Ishikawa (cell line): ENCODE measurements around the gene ADGRD2.

Source experiments
- CEBPB ChIP-seq: IDR thresholded peaks from 2 replicates; pipeline ENCODE4 v1.6.1; 2012
- CREB1 ChIP-seq: IDR thresholded peaks from 2 replicates; pipeline ENCODE4 v1.6.1; 2012; ENCODE audit warnings: low read depth
- EGR1 ChIP-seq: IDR thresholded peaks from 2 replicates; pipeline ENCODE4 v1.6.1; 2012
- EP300 ChIP-seq: IDR thresholded peaks from 2 replicates; pipeline ENCODE4 v1.6.1; 2012; ENCODE audit warnings: borderline replicate concordance
- FOXM1 ChIP-seq: IDR thresholded peaks from 2 replicates; pipeline ENCODE4 v1.6.1; 2012; ENCODE audit warnings: low read depth, borderline replicate concordance
- NFIC ChIP-seq: IDR thresholded peaks from 2 replicates; pipeline ENCODE4 v1.6.1; 2012
- RAD21 ChIP-seq: IDR thresholded peaks from 2 replicates; pipeline ENCODE4 v1.6.1; 2012; ENCODE audit warnings: low read depth
- TAF1 ChIP-seq: IDR thresholded peaks from 2 replicates; pipeline ENCODE4 v1.6.1; 2012; ENCODE audit warnings: low read depth, mild to moderate bottlenecking
- TCF12 ChIP-seq: IDR thresholded peaks from 2 replicates; pipeline ENCODE4 v1.6.1; 2012; ENCODE audit warnings: low read depth
- TEAD4 ChIP-seq: IDR thresholded peaks from 2 replicates; pipeline ENCODE4 v1.6.1; 2012
- YY1 ChIP-seq: IDR thresholded peaks from 2 replicates; pipeline ENCODE4 v1.6.1; 2012; ENCODE audit warnings: low read depth
- ZBTB7A ChIP-seq: IDR thresholded peaks from 2 replicates; pipeline ENCODE4 v1.6.1; 2012; ENCODE audit warnings: low read depth
- TF ChIP-seq, protein P1 (sequence below): IDR thresholded peaks from 2 replicates; pipeline ENCODE4 v1.6.1; 2012
- TF ChIP-seq, protein P2 (sequence below): IDR thresholded peaks from 2 replicates; pipeline ENCODE4 v1.6.1; 2012; ENCODE audit warnings: low read depth, mild to moderate bottlenecking
- TF ChIP-seq, protein P3 (sequence below): IDR thresholded peaks from 2 replicates; pipeline ENCODE4 v1.6.1; 2012

ADGRD2 gene

DNA sequence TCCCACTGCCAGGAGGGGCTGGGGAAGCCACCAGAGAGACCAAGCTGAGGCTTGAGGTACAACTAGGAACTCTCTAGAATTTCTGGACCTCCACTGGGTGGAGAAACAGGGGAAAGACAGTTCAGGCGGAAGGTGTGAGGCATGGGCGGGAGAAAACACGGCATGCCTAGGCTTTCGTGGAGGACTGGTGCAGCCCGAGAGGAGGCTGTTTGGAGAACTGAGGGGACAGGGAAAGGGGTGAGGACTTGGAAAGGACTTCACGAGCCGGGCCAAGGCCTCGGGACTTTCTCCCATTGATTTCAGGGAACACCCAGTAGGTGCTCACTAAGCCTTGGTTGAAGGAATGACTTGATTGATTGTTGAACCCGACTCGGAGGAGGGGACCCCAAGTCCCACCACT, 9.5 kb upstream of the ADGRD2 start:
- TF ChIP-seq YY1 (no peak), NFIC (no peak), RAD21 (no peak)
- TF ChIP-seq, protein P1, sequence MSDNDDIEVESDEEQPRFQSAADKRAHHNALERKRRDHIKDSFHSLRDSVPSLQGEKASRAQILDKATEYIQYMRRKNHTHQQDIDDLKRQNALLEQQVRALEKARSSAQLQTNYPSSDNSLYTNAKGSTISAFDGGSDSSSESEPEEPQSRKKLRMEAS = no peak

DNA sequence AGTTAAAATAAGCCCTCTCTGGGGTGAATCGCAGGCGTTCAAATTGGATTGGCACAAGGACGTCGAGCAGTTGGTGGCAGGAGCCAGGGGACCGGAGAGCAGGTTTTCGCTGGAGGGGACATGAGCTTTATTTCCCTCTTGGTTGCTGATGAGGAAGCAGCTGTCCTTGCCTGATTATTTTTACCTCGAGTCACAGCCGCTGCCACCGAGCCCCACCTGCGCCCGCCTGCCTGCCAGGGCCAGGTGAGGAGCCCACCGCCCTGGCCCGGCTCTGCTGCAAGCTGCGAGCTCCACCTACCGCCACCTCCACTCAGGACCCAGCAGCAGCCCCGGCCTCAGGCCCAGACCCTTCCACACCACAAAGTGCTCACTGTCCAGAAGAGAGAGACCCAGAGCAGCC, 9.0 kb upstream of the ADGRD2 start:
- TF ChIP-seq ZBTB7A (no peak), NFIC (no peak), EGR1 (no peak), CEBPB (no peak), CREB1 (no peak), FOXM1 (no peak), TCF12 (no peak), EP300 (no peak), YY1 (no peak), TAF1 (no peak), TEAD4 (no peak), RAD21 (no peak)
- TF ChIP-seq, protein P2, sequence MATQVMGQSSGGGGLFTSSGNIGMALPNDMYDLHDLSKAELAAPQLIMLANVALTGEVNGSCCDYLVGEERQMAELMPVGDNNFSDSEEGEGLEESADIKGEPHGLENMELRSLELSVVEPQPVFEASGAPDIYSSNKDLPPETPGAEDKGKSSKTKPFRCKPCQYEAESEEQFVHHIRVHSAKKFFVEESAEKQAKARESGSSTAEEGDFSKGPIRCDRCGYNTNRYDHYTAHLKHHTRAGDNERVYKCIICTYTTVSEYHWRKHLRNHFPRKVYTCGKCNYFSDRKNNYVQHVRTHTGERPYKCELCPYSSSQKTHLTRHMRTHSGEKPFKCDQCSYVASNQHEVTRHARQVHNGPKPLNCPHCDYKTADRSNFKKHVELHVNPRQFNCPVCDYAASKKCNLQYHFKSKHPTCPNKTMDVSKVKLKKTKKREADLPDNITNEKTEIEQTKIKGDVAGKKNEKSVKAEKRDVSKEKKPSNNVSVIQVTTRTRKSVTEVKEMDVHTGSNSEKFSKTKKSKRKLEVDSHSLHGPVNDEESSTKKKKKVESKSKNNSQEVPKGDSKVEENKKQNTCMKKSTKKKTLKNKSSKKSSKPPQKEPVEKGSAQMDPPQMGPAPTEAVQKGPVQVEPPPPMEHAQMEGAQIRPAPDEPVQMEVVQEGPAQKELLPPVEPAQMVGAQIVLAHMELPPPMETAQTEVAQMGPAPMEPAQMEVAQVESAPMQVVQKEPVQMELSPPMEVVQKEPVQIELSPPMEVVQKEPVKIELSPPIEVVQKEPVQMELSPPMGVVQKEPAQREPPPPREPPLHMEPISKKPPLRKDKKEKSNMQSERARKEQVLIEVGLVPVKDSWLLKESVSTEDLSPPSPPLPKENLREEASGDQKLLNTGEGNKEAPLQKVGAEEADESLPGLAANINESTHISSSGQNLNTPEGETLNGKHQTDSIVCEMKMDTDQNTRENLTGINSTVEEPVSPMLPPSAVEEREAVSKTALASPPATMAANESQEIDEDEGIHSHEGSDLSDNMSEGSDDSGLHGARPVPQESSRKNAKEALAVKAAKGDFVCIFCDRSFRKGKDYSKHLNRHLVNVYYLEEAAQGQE = no peak
- TF ChIP-seq, protein P1 = no peak
- TF ChIP-seq, protein P3, sequence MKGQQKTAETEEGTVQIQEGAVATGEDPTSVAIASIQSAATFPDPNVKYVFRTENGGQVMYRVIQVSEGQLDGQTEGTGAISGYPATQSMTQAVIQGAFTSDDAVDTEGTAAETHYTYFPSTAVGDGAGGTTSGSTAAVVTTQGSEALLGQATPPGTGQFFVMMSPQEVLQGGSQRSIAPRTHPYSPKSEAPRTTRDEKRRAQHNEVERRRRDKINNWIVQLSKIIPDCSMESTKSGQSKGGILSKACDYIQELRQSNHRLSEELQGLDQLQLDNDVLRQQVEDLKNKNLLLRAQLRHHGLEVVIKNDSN = no peak

DNA sequence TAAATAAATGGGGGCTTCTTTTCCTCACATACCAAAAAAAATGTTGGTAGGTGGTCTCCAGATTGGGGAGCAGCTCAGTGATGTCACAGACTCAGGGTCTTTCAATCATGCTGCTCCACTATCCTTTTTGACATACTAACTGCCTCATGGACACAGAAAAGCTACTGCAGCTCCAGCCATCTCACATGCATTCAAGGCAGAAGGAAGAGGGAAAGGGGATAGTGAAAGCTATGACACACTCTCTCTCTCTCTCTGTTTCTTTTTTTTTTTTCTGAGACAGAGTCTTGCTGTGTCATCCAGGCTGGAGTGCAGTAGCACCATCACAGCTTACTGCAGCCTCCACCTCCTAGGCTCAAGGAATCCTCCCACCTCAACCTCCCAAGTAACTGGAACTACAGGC, 7.9 kb upstream of the ADGRD2 start:
- TF ChIP-seq ZBTB7A (no peak), TCF12 (no peak), CREB1 (no peak), TEAD4 (no peak), NFIC (no peak), FOXM1 (no peak)
- TF ChIP-seq, protein P2 = no peak

DNA sequence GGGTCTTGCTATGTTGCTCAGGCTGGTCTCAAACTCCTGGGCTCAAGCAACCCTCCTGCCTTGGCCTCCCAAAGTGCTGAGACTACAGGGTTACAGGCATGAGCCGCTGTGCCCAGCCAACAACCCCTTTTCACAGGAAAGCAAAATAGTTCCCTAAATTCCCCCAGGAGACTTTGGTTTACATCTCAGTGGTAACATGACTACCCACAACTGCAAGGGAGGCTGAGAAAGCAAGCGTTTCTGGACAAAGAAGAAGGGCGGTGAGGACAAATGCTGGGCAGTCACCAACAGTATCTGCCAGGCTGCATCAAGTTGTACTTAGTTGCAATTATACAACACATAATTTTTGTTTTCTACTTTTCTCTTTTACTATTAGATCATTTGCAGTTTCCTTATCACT, 7.4 kb upstream of the ADGRD2 start:
- TF ChIP-seq NFIC (no peak), YY1 (no peak), TCF12 (no peak), ZBTB7A (no peak), EP300 (no peak), CEBPB (no peak), TEAD4 (no peak), FOXM1 (no peak), TAF1 (no peak), EGR1 (no peak), RAD21 (no peak), CREB1 (no peak)
- TF ChIP-seq, protein P1 = no peak
- TF ChIP-seq, protein P2 = no peak
- TF ChIP-seq, protein P3 = no peak

DNA sequence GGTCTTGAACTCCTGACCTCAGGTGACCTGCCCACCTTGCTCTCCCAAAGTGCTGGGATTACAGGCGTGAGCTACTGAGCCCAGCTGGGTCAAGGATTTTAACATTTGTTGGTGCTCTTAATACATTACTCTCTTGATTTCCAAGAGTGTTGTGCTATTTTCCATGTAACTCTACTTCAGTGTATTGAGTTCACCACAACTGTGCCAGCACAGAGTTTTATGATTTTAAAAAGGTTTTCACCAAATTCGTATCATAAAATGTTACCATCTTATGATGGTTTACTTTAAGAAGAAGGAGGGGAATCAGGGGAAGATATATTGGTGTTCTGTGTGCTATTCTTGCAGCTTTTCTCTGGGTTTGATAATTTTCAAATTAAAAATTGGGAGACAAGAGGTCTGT, 6.6 kb upstream of the ADGRD2 start:
- TF ChIP-seq EGR1 = no peak
- TF ChIP-seq TEAD4 = no peak
- no peak for TF ChIP-seq YY1
- TF ChIP-seq, protein P3 = no peak
- no peak for TF ChIP-seq CREB1
- TF ChIP-seq ZBTB7A = no peak
- no peak for TF ChIP-seq TCF12
- no peak for TF ChIP-seq TAF1
- no peak for TF ChIP-seq CEBPB
- TF ChIP-seq EP300 = no peak
- TF ChIP-seq FOXM1 = no peak
- TF ChIP-seq, protein P2 = no peak
